ENCODE measurements around the gene SLIT3.

The SLIT3 gene

DNA sequence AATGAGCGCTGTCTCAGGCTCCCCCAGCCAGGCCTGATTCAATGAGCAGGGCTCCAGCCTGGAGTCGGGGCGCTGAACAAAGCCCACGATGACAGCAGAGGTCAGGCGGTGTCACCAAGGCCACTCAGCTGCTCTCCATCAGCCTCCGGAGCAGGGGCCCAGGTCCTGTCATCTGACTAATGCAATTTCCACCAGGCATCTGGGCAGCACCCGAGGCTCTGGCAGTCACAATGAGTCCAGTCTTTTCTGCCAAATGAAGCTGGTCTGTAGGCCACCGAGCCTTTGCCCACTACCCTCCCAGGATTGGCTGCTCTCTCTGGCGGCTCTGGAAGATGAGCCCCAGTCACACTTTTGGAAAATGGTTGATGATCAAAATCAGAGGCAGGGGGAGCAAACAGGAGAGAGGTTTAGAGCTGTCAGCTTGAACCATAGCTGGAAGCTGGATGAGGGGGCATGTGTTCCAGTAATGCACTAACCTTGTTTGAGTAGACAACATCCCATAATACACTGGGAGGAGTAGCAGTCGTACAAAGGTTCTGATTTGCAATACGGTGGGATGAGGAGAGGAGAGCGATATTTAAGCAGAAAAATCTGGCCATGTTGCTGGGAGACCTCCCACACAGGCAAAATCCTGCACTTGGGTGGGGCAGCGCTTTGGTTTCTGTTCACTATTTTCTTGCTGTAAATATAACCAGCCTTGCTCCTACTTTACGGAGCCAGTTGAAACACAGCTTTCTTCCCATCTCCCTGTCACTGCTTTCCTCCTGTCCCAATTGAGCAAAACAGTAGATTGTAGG, 415.4 kb downstream of the SLIT3 start:
- in situ Hi-C loops (cut with HindIII; ENCODE audit: low pct_ligation_motif_present, low pct_unique_long_range_greater_than_20kb, low sequenced_read_pairs) = no loop called here

DNA sequence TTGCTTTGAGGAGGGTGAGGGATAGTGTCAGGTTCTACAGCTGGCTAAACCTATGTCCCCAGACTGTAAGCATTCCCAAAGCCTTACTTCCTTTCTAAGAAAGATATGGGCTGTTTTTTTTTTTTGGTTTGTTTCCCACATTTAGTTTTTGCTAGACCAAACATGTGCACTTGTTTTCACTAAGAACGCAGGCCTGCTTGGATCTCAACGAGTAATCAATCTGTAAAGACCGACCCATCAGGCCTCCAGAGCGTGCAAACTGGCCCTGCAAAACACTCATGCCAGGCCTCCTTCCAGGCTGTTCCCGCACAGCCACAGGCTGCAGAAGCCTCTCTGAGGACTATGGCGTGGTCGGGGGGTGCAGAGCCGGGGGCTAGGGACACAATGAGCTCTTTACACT, 416.9 kb downstream of the SLIT3 start:
- DNase-seq = no peak

More for the DNA sequence above, 415.4 kb downstream of the SLIT3 start:
- DNase-seq = no peak

DNA sequence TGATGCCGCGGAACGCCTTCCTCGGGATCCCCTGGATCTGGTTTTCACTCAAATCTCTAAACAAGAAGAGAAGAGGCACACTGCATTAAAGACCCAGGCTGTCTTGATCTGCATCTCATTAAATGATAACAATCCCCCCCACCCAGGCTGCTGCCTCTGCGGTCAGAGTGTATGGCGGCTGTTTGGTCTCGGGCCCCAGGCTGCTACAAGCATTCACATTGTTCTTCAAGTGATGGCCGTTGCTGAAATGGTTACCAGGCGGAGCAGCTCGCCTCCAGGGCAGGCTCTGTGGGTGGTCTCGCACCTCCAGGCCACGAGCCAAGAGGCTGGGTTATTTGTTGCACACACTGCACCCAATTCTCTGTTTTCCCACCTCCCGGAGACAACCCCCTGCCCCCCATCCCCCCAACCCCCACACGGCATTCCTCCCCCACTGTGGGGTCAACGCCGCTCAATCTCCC, 417.6 kb downstream of the SLIT3 start:
- in situ Hi-C loops (cut with HindIII; ENCODE audit: low pct_ligation_motif_present, low pct_unique_long_range_greater_than_20kb, low sequenced_read_pairs) = no loop called here
- DNase-seq = no peak

More for the DNA sequence above, 416.9 kb downstream of the SLIT3 start:
- in situ Hi-C loops (cut with HindIII; ENCODE audit: low pct_ligation_motif_present, low pct_unique_long_range_greater_than_20kb, low sequenced_read_pairs) = no loop called here

GRCh38 chr5:168882283-168882682, 418.7 kb downstream of the SLIT3 start:
- in situ Hi-C loops (cut with HindIII; ENCODE audit: low pct_ligation_motif_present, low pct_unique_long_range_greater_than_20kb, low sequenced_read_pairs) = no loop called here
- DNase-seq = no peak

- in situ Hi-C loops (cut with HindIII; ENCODE audit: low pct_ligation_motif_present, low pct_unique_long_range_greater_than_20kb, low sequenced_read_pairs) = no loop called here
- DNase-seq = no peak
These were observed 419.4 kb downstream of the SLIT3 start for GRCh38 chr5:168881427-168882149.

- no peak for DNase-seq
- in situ Hi-C loops (cut with HindIII; ENCODE audit: low pct_ligation_motif_present, low pct_unique_long_range_greater_than_20kb, low sequenced_read_pairs) = no loop called here
These were observed 421.0 kb downstream of the SLIT3 start for GRCh38 chr5:168879929-168880328.

DNA sequence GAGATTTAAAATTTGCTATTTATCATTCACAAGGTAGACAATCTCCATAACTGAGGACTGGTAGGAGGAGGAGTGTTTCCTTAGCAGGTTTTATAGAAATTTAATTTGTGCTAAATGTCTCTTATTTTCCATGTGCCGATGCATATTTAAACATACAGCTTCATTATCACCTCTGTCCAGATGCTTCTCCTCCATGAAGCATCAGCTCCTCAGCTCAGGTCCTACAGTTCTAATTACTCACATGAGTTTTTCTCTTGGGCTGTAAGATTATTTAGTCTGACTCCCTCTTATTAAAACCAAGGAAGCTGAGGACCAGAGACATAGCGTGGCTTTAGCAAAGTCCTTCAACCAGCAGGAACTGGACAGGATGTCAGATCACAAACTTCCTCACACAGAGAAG, 421.6 kb downstream of the SLIT3 start:
- in situ Hi-C loops (cut with HindIII; ENCODE audit: low pct_ligation_motif_present, low pct_unique_long_range_greater_than_20kb, low sequenced_read_pairs) = no loop called here
- no peak for DNase-seq

GRCh38 chr5:168878135-168878745, 422.7 kb downstream of the SLIT3 start:
- in situ Hi-C loops (cut with HindIII; ENCODE audit: low pct_ligation_motif_present, low pct_unique_long_range_greater_than_20kb, low sequenced_read_pairs) = no loop called here
- DNase-seq = no peak

DNA sequence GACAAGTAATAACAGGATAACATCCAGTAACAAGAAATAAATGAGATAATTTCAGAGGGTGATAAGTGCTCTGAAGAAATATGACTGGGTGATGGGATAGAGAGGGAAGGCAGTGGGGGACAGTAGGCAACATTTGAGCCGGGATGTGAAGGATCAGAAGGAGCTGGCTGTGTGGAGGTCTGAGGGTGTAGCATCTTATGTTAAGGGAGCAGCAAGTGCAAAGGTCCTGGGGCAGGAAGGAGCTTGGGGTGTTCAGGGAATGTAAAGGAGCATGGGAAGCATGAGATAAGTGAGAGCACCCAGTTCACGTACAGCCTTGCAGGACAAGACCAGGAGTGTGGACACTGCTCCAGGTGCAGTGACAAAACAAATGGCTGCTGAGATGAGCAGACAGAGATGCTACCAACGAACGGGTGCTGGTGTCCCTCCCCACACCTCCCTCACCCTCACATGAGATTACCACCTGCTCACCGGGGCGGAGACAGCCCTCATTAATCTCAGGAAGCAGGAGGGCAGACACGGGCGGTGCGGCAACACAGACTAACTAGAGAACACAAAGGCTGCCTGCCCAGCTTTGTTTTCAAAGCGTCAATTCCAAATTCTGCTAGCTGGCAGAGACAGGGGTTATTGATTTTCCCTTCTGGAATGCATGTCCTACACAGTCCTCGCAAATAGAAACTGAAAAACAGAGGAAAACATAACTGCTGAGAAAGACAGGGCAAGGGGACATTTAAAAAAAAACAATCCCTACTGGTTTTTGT, 423.6 kb downstream of the SLIT3 start:
- DNase-seq = no peak
- in situ Hi-C loops (cut with HindIII; ENCODE audit: low pct_ligation_motif_present, low pct_unique_long_range_greater_than_20kb, low sequenced_read_pairs) = no loop called here

- in situ Hi-C loops (cut with HindIII; ENCODE audit: low pct_ligation_motif_present, low pct_unique_long_range_greater_than_20kb, low sequenced_read_pairs) = no loop called here
- no peak for DNase-seq
These were observed 424.5 kb downstream of the SLIT3 start for GRCh38 chr5:168876419-168876818.

DNA sequence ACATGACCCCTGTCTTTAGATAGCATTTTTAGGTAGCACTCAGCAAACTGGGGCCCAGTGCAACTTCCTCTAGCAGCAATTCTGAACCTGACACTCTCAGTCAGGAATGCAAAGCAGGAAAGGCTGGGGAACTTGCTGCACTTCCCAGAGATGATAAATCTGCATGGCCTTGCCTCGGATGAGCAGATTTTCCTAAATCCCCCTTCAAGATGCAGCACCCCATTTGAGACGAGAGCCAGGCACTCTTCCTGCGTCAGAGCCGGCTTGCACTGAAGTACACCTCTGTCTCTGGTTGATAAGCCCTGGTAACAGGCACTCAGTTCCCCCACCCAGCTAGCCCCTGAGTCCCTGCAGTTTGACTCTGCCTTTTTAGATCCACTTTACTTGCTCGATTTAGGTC, 425.1 kb downstream of the SLIT3 start:
- DNase-seq = no peak
- in situ Hi-C loops (cut with HindIII; ENCODE audit: low pct_ligation_motif_present, low pct_unique_long_range_greater_than_20kb, low sequenced_read_pairs) = no loop called here

DNA sequence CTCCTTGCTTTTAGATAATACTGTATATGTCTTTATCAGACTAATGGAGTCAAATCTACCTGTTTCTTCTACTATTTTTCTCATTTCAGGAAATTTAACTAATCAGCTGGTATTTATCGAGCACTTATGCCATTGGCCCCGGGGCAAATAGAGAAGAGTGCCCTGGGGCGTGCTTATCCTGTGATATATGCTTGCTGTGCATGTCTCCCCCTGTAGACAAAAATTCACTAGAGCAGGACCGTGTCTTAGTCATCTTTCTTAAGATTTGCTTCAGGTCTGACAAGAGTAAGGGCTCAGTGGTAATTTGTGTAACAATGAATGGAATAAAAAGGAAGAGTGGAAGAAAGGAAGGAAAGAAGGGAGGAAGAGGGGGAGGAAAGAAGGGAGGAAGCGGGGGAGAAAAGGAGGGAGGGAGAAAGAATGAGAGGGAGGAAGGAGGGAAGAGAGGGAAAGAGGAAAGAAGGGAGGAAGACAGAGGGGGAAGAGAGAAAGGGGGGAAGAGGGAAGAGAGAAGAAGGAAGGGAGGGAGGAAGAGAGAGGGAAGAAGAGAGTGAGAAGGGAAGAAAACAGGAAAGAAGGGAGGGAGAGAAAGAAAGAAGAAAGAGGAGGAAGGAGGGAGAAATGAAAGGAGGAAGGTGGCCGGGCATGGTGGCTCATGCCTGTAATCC, 426.1 kb downstream of the SLIT3 start:
- in situ Hi-C loops (cut with HindIII; ENCODE audit: low pct_ligation_motif_present, low pct_unique_long_range_greater_than_20kb, low sequenced_read_pairs) = no loop called here
- DNase-seq = peak; percentile 32

DNA sequence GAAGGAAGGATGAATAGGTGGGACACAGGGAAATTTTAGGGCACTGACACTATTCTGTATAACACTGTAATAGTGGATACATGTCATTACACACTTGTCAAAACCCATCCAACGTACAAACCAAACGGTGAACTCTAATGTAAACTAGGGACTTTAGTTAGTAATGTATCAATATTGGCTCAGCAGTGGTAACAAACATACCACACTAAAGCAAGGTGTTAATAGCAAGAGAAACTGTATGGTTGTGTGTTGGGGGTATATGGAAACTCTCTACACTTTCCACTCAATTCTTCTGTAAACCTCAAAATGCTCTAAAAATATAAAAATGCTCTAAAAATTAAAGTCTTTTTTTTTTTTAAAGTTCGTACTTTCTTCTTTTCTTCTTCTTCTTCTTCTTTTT, 428.7 kb downstream of the SLIT3 start:
- no peak for DNase-seq
- in situ Hi-C loops (cut with HindIII; ENCODE audit: low pct_ligation_motif_present, low pct_unique_long_range_greater_than_20kb, low sequenced_read_pairs) = no loop called here

DNA sequence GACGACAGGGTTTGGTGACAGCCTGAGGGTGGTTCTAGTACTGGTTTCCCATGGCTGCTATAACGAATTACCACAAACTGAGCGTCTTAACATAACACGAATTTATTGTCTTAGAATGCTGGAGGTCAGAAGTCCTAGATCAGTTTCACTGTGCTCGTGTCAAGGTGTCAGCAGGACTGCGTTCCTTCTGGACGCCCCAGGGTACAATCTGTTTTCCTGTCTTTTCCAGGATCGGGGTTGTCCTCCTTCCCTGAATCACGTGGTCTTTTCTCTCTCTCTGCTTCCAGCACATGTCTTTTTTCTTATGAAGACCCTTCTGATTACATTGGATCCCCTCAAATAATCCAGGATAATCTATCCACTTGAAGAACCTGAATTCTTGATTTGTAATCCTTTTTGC, 430.0 kb downstream of the SLIT3 start:
- in situ Hi-C loops (cut with HindIII; ENCODE audit: low pct_ligation_motif_present, low pct_unique_long_range_greater_than_20kb, low sequenced_read_pairs) = no loop called here
- DNase-seq = no peak

DNA sequence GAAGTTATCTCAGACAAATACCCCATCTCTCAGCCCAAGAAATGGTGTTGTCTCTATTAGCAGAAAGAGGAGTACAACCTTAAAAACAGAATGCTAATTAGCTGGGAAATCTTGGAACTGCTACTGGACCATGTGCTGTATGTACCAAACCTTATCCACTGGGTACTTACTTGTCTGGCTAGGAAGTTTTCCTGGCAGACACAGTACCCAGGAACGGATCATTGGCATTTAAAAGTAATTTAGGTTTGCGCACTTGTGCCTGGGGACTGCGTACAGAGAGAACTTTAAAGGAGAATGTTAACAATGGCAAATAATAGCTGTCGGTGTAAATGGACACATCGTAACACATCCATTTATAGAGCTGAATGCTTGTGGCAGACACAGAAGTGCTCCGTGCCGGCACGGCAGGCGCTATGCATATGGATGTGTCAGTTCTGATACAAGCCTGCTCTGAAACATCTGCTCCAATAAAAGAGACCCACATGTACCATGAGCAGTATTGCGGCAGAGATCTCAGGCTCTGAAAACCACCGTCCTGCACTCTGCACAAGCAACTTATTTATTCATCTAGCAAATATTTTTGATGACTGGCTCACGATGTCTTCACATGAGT, 431.2 kb downstream of the SLIT3 start:
- in situ Hi-C loops (cut with HindIII; ENCODE audit: low pct_ligation_motif_present, low pct_unique_long_range_greater_than_20kb, low sequenced_read_pairs) = no loop called here
- DNase-seq = no peak

DNA sequence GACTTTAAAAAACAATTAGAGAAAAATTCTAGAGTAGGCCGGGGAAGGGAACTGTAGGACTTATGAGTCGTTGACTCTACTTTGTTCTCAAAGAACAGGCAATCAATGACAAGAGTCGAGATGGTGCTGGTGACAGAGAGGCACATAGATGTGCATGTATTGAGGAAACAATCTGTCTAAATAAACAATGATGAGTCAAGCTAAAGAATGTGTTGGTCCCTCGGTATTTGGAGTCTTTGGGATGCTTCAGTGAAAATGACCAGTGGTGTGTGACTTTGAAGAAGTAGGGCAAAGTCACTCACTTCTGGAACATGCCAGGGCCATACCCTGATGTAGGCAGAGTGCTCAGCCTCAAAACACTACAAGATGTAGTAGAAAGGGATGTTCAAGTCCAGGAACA, 433.7 kb downstream of the SLIT3 start:
- DNase-seq = peak; percentile 39
- in situ Hi-C loops (cut with HindIII; ENCODE audit: low pct_ligation_motif_present, low pct_unique_long_range_greater_than_20kb, low sequenced_read_pairs) = no loop called here

- in situ Hi-C loops (cut with HindIII; ENCODE audit: low pct_ligation_motif_present, low pct_unique_long_range_greater_than_20kb, low sequenced_read_pairs) = no loop called here
- DNase-seq = no peak
These were observed 435.0 kb downstream of the SLIT3 start for GRCh38 chr5:168865968-168866367.

DNA sequence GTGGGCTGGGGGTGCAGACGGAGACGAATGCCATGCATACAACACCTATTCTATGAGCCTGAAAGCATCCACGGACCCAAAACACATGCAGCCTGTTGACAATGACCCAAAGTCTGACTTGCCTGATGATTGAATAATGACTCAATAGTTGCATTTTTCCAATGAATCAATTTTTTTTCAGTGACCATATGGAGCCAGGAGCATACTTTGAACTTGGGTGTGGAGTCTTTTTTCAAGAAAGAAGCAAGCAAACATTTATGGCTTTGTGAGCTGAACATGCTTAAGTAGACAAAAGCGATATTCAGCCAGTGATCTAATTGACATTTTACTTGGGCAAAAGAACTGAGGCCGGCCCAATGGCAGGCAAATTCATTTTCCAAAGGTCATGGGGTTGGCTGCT, 437.9 kb downstream of the SLIT3 start:
- DNase-seq = no peak
- in situ Hi-C loops (cut with HindIII; ENCODE audit: low pct_ligation_motif_present, low pct_unique_long_range_greater_than_20kb, low sequenced_read_pairs) = no loop called here
